GM23338 (cell line): ENCODE data around the gene TBX3. TPM values are rescaled to one million over a fixed set of nuclear protein-coding genes. Genes with fewer than 3 reads are reported as not detected.
A peak's percentile ranks its signal among the peaks of the same experiment; 100 is the strongest.

ENCODE experiments used
- ATAC-seq: fragments of 200-7000 bp; cut with Tn5 transposase; 3 replicates; pipeline ENCODE4 v1.9.1; 2020
- DNase-seq: peaks from one replicate; pipeline ENCODE4 v3.0.0-alpha.2; 2015; ENCODE audit warnings: low spot score
- H2AFZ ChIP-seq: fragments of 200-600 bp; sonication (generic); 2 replicates; pipeline ENCODE4 v1.8.0; 2016; ENCODE audit warnings: antibody characterized with exemption, mild to moderate bottlenecking, moderate library complexity
- H3F3A ChIP-seq: fragments of 200-600 bp; sonication (generic); replicated peaks from 2 replicates; pipeline ENCODE4 v1.8.0; 2017; ENCODE audit warnings: antibody characterized with exemption, mixed run types, low read depth
- H3K27ac ChIP-seq: fragments of 200-600 bp; sonication (generic); 2 replicates; pipeline ENCODE4 v1.6.1; 2016; ENCODE audit warnings: low read depth
- H3K27me3 ChIP-seq: fragments of 200-600 bp; sonication (generic); 2 replicates; pipeline ENCODE4 v1.8.0; 2016; ENCODE audit warnings: mild to moderate bottlenecking, mixed run types, moderate library complexity; ENCODE audit not compliant: insufficient read depth
- H3K36me3 ChIP-seq: fragments of 200-600 bp; sonication (generic); 2 replicates; pipeline ENCODE4 v1.8.0; 2016; ENCODE audit warnings: mild to moderate bottlenecking; ENCODE audit not compliant: insufficient read depth
- H3K4me1 ChIP-seq: fragments of 200-600 bp; sonication (generic); 2 replicates; pipeline ENCODE4 v1.8.0; 2016; ENCODE audit warnings: mild to moderate bottlenecking, moderate library complexity; ENCODE audit not compliant: insufficient read depth
- H3K4me2 ChIP-seq: fragments of 200-600 bp; sonication (generic); 2 replicates; pipeline ENCODE4 v1.7.1; 2017; ENCODE audit warnings: mixed run types
- H3K4me3 ChIP-seq: fragments of 200-600 bp; sonication (generic); 2 replicates; pipeline ENCODE4 v1.6.1; 2016; ENCODE audit warnings: mixed run types
- H3K79me2 ChIP-seq: fragments of 200-600 bp; sonication (generic); replicated peaks from 2 replicates; pipeline ENCODE4 v1.8.0; 2017; ENCODE audit warnings: mild to moderate bottlenecking; ENCODE audit not compliant: insufficient read depth
- H3K9me2 ChIP-seq: fragments of 200-600 bp; sonication (generic); 2 replicates; pipeline ENCODE4 v1.8.0; 2017; ENCODE audit not compliant: insufficient read depth
- H4K20me1 ChIP-seq: fragments of 200-600 bp; sonication (generic); replicated peaks from 2 replicates; pipeline ENCODE4 v1.8.0; 2017; ENCODE audit warnings: mild to moderate bottlenecking; ENCODE audit not compliant: insufficient read depth
- H3K27ac Mint-ChIP-seq: 2 replicates; pipeline ENCODE4 v1.8.0; 2020; ENCODE audit warnings: inconsistent platforms, mild to moderate bottlenecking, moderate library complexity, mixed read lengths
- H3K27me3 Mint-ChIP-seq: 3 replicates; pipeline ENCODE4 v1.8.0; 2022; ENCODE audit warnings: low read depth, mild to moderate bottlenecking, moderate library complexity, mixed read lengths, inconsistent platforms; ENCODE audit not compliant: insufficient read depth, poor library complexity
- H3K36me3 Mint-ChIP-seq: 3 replicates; pipeline ENCODE4 v1.8.0; 2021; ENCODE audit warnings: low read depth, mild to moderate bottlenecking, inconsistent platforms, moderate library complexity, mixed read lengths
- H3K4me1 Mint-ChIP-seq: 3 replicates; pipeline ENCODE4 v1.8.0; 2020; ENCODE audit warnings: mild to moderate bottlenecking, inconsistent platforms, mixed read lengths
- H3K4me3 Mint-ChIP-seq: 3 replicates; pipeline ENCODE4 v1.8.0; 2021; ENCODE audit warnings: moderate library complexity, mild to moderate bottlenecking, inconsistent platforms, mixed read lengths
- H3K9me3 Mint-ChIP-seq: 3 replicates; pipeline ENCODE4 v1.8.0; 2020; ENCODE audit warnings: moderate library complexity, mild to moderate bottlenecking, inconsistent platforms, mixed read lengths
- CREB1 ChIP-seq: fragments of 250-450 bp; sonication (Bioruptor Pico); IDR thresholded peaks from 2 replicates; pipeline ENCODE4 v1.5.0; 2020; ENCODE audit warnings: low read depth, mild to moderate bottlenecking, moderate library complexity
- CTCF ChIP-seq, 2 experiments: fragments of 200-600 bp in 1 of 2; sonication (generic) in 1 of 2; conservative IDR thresholded peaks; 2 replicates each; pipeline versions ENCODE4 v1.5.1 to v1.6.1; 2016 to 2017; ENCODE audit warnings: antibody characterized with exemption in 2 of 2, low read depth in 2 of 2, mild to moderate bottlenecking in 2 of 2, moderate library complexity in 1 of 2
- ETS1 ChIP-seq: IDR thresholded peaks from 2 replicates; pipeline ENCODE4 v1.6.1; 2016; ENCODE audit warnings: antibody characterized with exemption
- EZH2 ChIP-seq: fragments of 200-600 bp; sonication (generic); IDR thresholded peaks from one replicate; pipeline ENCODE4 v1.8.0; 2017; ENCODE audit warnings: antibody characterized with exemption, mild to moderate bottlenecking, low read depth; ENCODE audit not compliant: unreplicated experiment
- EZH2phosphoT487 ChIP-seq: fragments of 200-600 bp; sonication (generic); IDR thresholded peaks from one replicate; pipeline ENCODE4 v1.8.1; 2018; ENCODE audit warnings: antibody characterized with exemption; ENCODE audit not compliant: unreplicated experiment
- ZNF114 ChIP-seq: fragments of 250-450 bp; sonication (Bioruptor Pico); IDR thresholded peaks from 2 replicates; pipeline ENCODE4 v1.5.0; 2020; ENCODE audit warnings: mild to moderate bottlenecking, moderate library complexity
- polyA plus RNA-seq: library from polyadenylated mRNA; unstranded; fragments of >200 nt; fragmentation: Nextera tagmentation; extraction: Ambion mirVana; gene quantifications from 2 replicates; pipeline ENCODE4 v1.2.1, GENCODE V29; 2016
- total RNA-seq: library from RNA; depleted of rRNA; stranded (reverse); fragments of >200 nt; shearing (Covaris generic); gene quantifications from 2 replicates; pipeline ENCODE4 v1.2.3, GENCODE V29; 2014

TBX3 gene
- total and polyA plus RNA-seq, 2 experiments from 2014 or later, result 0.18 to 0.24 TPM

GRCh38 chr12:114692186-114693058 lies 8.4 kb upstream of the TBX3 start:
- peak overlapping the region; percentile 52; the same call in 1 of the 2 replicates for H2AFZ ChIP-seq
- H3K79me2 ChIP-seq, result no peaks in the 10 kb centered on the region
- H3F3A ChIP-seq, result peaks cover 48% of the 10 kb centered on the region
- H3K9me2 ChIP-seq, result no peaks in the 10 kb centered on the region
- peaks cover 99% of the 10 kb centered on the region for H3K27me3 Mint-ChIP-seq
- peaks cover 100% of the 10 kb centered on the region for H3K27me3 ChIP-seq
- H3K4me1 Mint-ChIP-seq, result peaks cover 66% of the 10 kb centered on the region
- no peaks in the 10 kb centered on the region for H3K36me3 Mint-ChIP-seq
- peaks cover 76% of the 10 kb centered on the region for H3K4me1 ChIP-seq
- no peaks in the 10 kb centered on the region for H3K36me3 ChIP-seq
- ATAC-seq, result peak; percentile 43
- H4K20me1 ChIP-seq, result peaks cover 50% of the 10 kb centered on the region
- peak; percentile 68 for DNase-seq
- peak overlapping the region; percentile 57 for H3K4me3 Mint-ChIP-seq
- TF ChIP-seq CTCF (conservative IDR thresholded peaks at IDR 0.05; ENCODE audit: low read depth in 2 of 2) (0 out of 4 replicates have a peak, but pooled peaks of 1 of the 2 experiments have one; percentile 10), CREB1 (CRISPR knock-in tag) (no peak), ZNF114 (CRISPR knock-in tag) (no peak), EZH2 (peak; percentile 98), EZH2phosphoT487 (peak; percentile 51)
- H3K4me2 ChIP-seq, result peak overlapping the region; percentile 75
- peak overlapping the region; percentile 49 for H3K4me3 ChIP-seq
- H3K27ac Mint-ChIP-seq, result no peak overlapping the region
- H3K27ac ChIP-seq, result no peak overlapping the region
- H3K9me3 Mint-ChIP-seq, result peaks cover 3% of the 10 kb centered on the region; the same call in 1 of the 3 replicates

- H4K20me1 ChIP-seq, result peaks cover 51% of the 10 kb centered on the region
- H3K9me3 Mint-ChIP-seq, result peaks cover 3% of the 10 kb centered on the region; the same call in 1 of the 3 replicates
- peak overlapping the region; percentile 75 for H3K4me2 ChIP-seq
- peak; percentile 51 for DNase-seq
- H3K4me1 ChIP-seq, result peaks cover 76% of the 10 kb centered on the region
- H3K79me2 ChIP-seq, result no peaks in the 10 kb centered on the region
- H3K27me3 ChIP-seq, result peaks cover 100% of the 10 kb centered on the region
- H3K36me3 Mint-ChIP-seq, result no peaks in the 10 kb centered on the region
- no peaks in the 10 kb centered on the region for H3K9me2 ChIP-seq
- peak; percentile 5; the same call in 2 of the 3 replicates for ATAC-seq
- H3K27ac ChIP-seq, result no peak overlapping the region
- peaks cover 46% of the 10 kb centered on the region for H3F3A ChIP-seq
- H3K36me3 ChIP-seq, result no peaks in the 10 kb centered on the region
- peaks cover 99% of the 10 kb centered on the region for H3K27me3 Mint-ChIP-seq
- TF ChIP-seq EZH2 (peak; percentile 85), ETS1 (no peak)
- H3K4me1 Mint-ChIP-seq, result peaks cover 66% of the 10 kb centered on the region
- no peak overlapping the region for H3K27ac Mint-ChIP-seq
- H2AFZ ChIP-seq, result 0 out of 2 replicates have a peak overlapping the region, but pooled peaks have one; percentile 52
- peak overlapping the region; percentile 49 for H3K4me3 ChIP-seq
- H3K4me3 Mint-ChIP-seq, result peak overlapping the region; percentile 57
Observed at GRCh38 chr12:114691763-114692185, 7.8 kb upstream of the TBX3 start.
